H9 (cell line): ENCODE data around the gene GARRE1. TPM values are rescaled to one million over a fixed set of nuclear protein-coding genes. Genes with fewer than 3 reads are reported as not detected.
A peak's percentile ranks its signal among the peaks of the same experiment; 100 is the strongest.
"Not testable (repeated sequence)": the region's sequence is repeated elsewhere in the genome, so short reads cannot be mapped to it uniquely, and the experiment has no call there.

ENCODE experiments used
- DNase-seq: peaks from one replicate; pipeline ENCODE4 v3.0.0-alpha.2; 2017
- H2AFZ ChIP-seq: one replicate; pipeline ENCODE4 v1.6.1; 2013; ENCODE audit warnings: mild to moderate bottlenecking, low read length, control low read depth, moderate library complexity
- H2AK5ac ChIP-seq: 2 replicates; pipeline ENCODE4 v1.6.1; 2013; ENCODE audit warnings: low read length, control low read depth, mixed read lengths; ENCODE audit not compliant: insufficient read length
- H2BK120ac ChIP-seq: one replicate; pipeline ENCODE4 v1.6.1; 2013; ENCODE audit warnings: low read depth, mild to moderate bottlenecking, low read length, control low read depth, inconsistent platforms; ENCODE audit not compliant: poor library complexity, severe bottlenecking
- H2BK12ac ChIP-seq: 2 replicates; pipeline ENCODE4 v1.6.1; 2013; ENCODE audit warnings: low read length, control low read depth, mixed read lengths, low read depth; ENCODE audit not compliant: insufficient read length
- H2BK15ac ChIP-seq: 2 replicates; pipeline ENCODE4 v1.6.1; 2013; ENCODE audit warnings: low read depth, low read length, control low read depth
- H2BK20ac ChIP-seq: one replicate; pipeline ENCODE4 v1.6.1; 2013; ENCODE audit warnings: low read depth, mild to moderate bottlenecking, low read length, control low read depth, inconsistent platforms; ENCODE audit not compliant: poor library complexity, severe bottlenecking
- H2BK5ac ChIP-seq: 2 replicates; pipeline ENCODE4 v1.6.1; 2013; ENCODE audit warnings: low read length, control low read depth, mixed read lengths; ENCODE audit not compliant: insufficient read length
- H3K14ac ChIP-seq: 2 replicates; pipeline ENCODE4 v1.6.1; 2013; ENCODE audit warnings: low read length, control low read depth; ENCODE audit not compliant: insufficient read depth
- H3K18ac ChIP-seq: 2 replicates; pipeline ENCODE4 v1.6.1; 2013; ENCODE audit warnings: low read depth, mild to moderate bottlenecking, mixed read lengths, low read length, control low read depth; ENCODE audit not compliant: insufficient read length
- H3K23ac ChIP-seq: 2 replicates; pipeline ENCODE4 v1.6.1; 2013; ENCODE audit warnings: low read length, control low read depth, mixed read lengths, low read depth; ENCODE audit not compliant: insufficient read length
- H3K23me2 ChIP-seq: 2 replicates; pipeline ENCODE4 v1.6.1; 2013; ENCODE audit warnings: low read depth, mild to moderate bottlenecking, mixed read lengths, low read length, control low read depth; ENCODE audit not compliant: insufficient read length, poor library complexity, severe bottlenecking
- H3K27ac ChIP-seq: 2 replicates; pipeline ENCODE4 v1.5.1; 2013; ENCODE audit warnings: low read length, control low read depth, mixed read lengths, low read depth; ENCODE audit not compliant: insufficient read length
- H3K27me3 ChIP-seq: 2 replicates; pipeline ENCODE4 v1.6.1; 2013; ENCODE audit warnings: low read length, control low read depth, inconsistent platforms; ENCODE audit not compliant: insufficient read depth
- H3K4ac ChIP-seq: 2 replicates; pipeline ENCODE4 v1.6.1; 2013; ENCODE audit warnings: low read depth, mild to moderate bottlenecking, control low read depth, inconsistent platforms, low read length, moderate library complexity
- H3K4me1 ChIP-seq: 2 replicates; pipeline ENCODE4 v1.6.1; 2013; ENCODE audit warnings: low read length, control low read depth, inconsistent platforms; ENCODE audit not compliant: insufficient read depth
- H3K4me2 ChIP-seq: 2 replicates; pipeline ENCODE4 v1.6.1; 2013; ENCODE audit warnings: low read length, control low read depth, mixed read lengths; ENCODE audit not compliant: insufficient read length, insufficient read depth
- H3K56ac ChIP-seq: 2 replicates; pipeline ENCODE4 v1.6.1; 2013; ENCODE audit warnings: low read depth, mild to moderate bottlenecking, mixed read lengths, low read length, control low read depth; ENCODE audit not compliant: insufficient read length
- H3K79me1 ChIP-seq: 2 replicates; pipeline ENCODE4 v1.6.1; 2013; ENCODE audit warnings: low read depth, mild to moderate bottlenecking, moderate library complexity, low read length, control low read depth, inconsistent platforms; ENCODE audit not compliant: insufficient read depth, poor library complexity, severe bottlenecking
- H3K79me2 ChIP-seq: 2 replicates; pipeline ENCODE4 v1.6.1; 2013; ENCODE audit warnings: low read length, control low read depth, inconsistent platforms; ENCODE audit not compliant: insufficient read depth
- H3K9ac ChIP-seq: 2 replicates; pipeline ENCODE4 v1.6.1; 2013; ENCODE audit warnings: low read length, control low read depth, mixed read lengths; ENCODE audit not compliant: insufficient read length; ENCODE audit errors: extremely low read depth
- H3K9me3 ChIP-seq: one replicate; pipeline ENCODE4 v1.6.1; 2013; ENCODE audit warnings: low read depth, low read length, inconsistent platforms; ENCODE audit not compliant: control insufficient read depth
- H3T11ph ChIP-seq: one replicate; pipeline ENCODE4 v1.6.1; 2013; ENCODE audit warnings: mild to moderate bottlenecking, low read length, control low read depth, inconsistent platforms
- H4K20me1 ChIP-seq: one replicate; pipeline ENCODE4 v1.6.1; 2013; ENCODE audit not compliant: control insufficient read depth, insufficient read length, insufficient read depth
- H4K5ac ChIP-seq: 2 replicates; pipeline ENCODE4 v1.6.1; 2013; ENCODE audit warnings: low read depth, mild to moderate bottlenecking, mixed read lengths, low read length, control low read depth; ENCODE audit not compliant: insufficient read length
- H4K8ac ChIP-seq: replicated peaks from 2 replicates; pipeline ENCODE4 v1.6.1; 2013; ENCODE audit warnings: low read length, control low read depth, mixed read lengths, low read depth; ENCODE audit not compliant: insufficient read length
- H4K91ac ChIP-seq: 2 replicates; pipeline ENCODE4 v1.6.1; 2013; ENCODE audit warnings: low read depth, mild to moderate bottlenecking, moderate library complexity, mixed read lengths, low read length, control low read depth; ENCODE audit not compliant: insufficient read length
- H3K27ac Mint-ChIP-seq, 3 experiments: 2 replicates in 2 of 3; 3 replicates in 1 of 3; pipeline ENCODE4 v1.8.0; 2020 to 2021; ENCODE audit warnings: mixed read lengths in 3 of 3, mild to moderate bottlenecking in 1 of 3, moderate library complexity in 1 of 3
- H3K27me3 Mint-ChIP-seq: 2 replicates; pipeline ENCODE4 v1.8.0; 2021; ENCODE audit warnings: low read depth, mild to moderate bottlenecking, moderate library complexity, mixed read lengths
- H3K36me3 Mint-ChIP-seq, 3 experiments: 2 replicates in 2 of 3; 3 replicates in 1 of 3; pipeline ENCODE4 v1.8.0; 2020 to 2021; ENCODE audit warnings: low read depth in 3 of 3, mixed read lengths in 3 of 3; ENCODE audit not compliant: insufficient read depth in 1 of 3
- H3K4me1 Mint-ChIP-seq, 2 experiments: 2 replicates each; pipeline ENCODE4 v1.8.0; 2020; ENCODE audit warnings: mixed read lengths in 2 of 2
- H3K4me3 Mint-ChIP-seq, 2 experiments: 2 replicates in 1 of 2; 3 replicates in 1 of 2; pipeline ENCODE4 v1.8.0; 2020 to 2021; ENCODE audit warnings: mild to moderate bottlenecking in 2 of 2, mixed read lengths in 2 of 2, moderate library complexity in 1 of 2
- H3K9me3 Mint-ChIP-seq, 2 experiments: 2 replicates in 1 of 2; 3 replicates in 1 of 2; pipeline ENCODE4 v1.8.0; 2020; ENCODE audit warnings: mild to moderate bottlenecking in 2 of 2, mixed read lengths in 2 of 2, moderate library complexity in 1 of 2
- CTCF ChIP-seq: fragments of 200-600 bp; sonication (generic); conservative IDR thresholded peaks from 3 replicates; pipeline ENCODE4 v1.8.0; 2021; ENCODE audit warnings: antibody characterized with exemption, mild to moderate bottlenecking
- WGBS: extraction: QIAGEN DNeasy Blood & Tissue Kit; methylation state at CpG from one replicate; pipeline ENCODE4 v1.1.7; 2013; ENCODE audit warnings: missing lambda C conversion rate, low lambda C conversion rate, mixed read lengths; ENCODE audit not compliant: insufficient read length; ENCODE audit errors: extremely low coverage; 5-methylcytosine and 5-hydroxymethylcytosine counted together
- total RNA-seq: library from RNA; stranded (reverse); gene quantifications from 2 replicates; pipeline ENCODE4 v1.2.1, GENCODE V29; 2021

The GARRE1 gene
- total RNA-seq, 1 experiment from 2014 or later = 24.1 TPM

GRCh38 chr19:34241513-34242337, 12.6 kb upstream of the GARRE1 start:
- Histone ChIP-seq H3K27me3 (no peaks in the 10 kb centered on the region), H3K9ac (no peak overlapping the region), H4K8ac (no peak overlapping the region), H2BK120ac (no peak overlapping the region), H2AFZ (no peak overlapping the region), H3K79me1 (no peaks in the 10 kb centered on the region), H3K27ac (no peak overlapping the region), H2BK20ac (no peak overlapping the region), H2BK12ac (no peak overlapping the region), H2AK5ac (no peak overlapping the region), H3K4me1 (no peaks in the 10 kb centered on the region), H3K56ac (no peak overlapping the region), H2BK5ac (no peak overlapping the region), H2BK15ac (no peak overlapping the region), H4K5ac (no peak overlapping the region), H3T11ph (no peak overlapping the region), H3K14ac (no peak overlapping the region), H3K79me2 (no peaks in the 10 kb centered on the region), H4K20me1 (no peaks in the 10 kb centered on the region), H4K91ac (no peak overlapping the region), H3K4me2 (no peak overlapping the region), H3K4ac (no peak overlapping the region), H3K23ac (no peak overlapping the region), H3K9me3 (no peaks in the 10 kb centered on the region), H3K23me2 (no peaks in the 10 kb centered on the region), H3K18ac (no peak overlapping the region)
- peak; percentile 85 for TF ChIP-seq CTCF
- H3K4me3 Mint-ChIP-seq = no peak overlapping the region; a peak in 2 of 5 replicates
- H3K36me3 Mint-ChIP-seq = 0 out of 7 replicates have a peak, but pooled peaks cover 0 to 2% (median 0%) of the 10 kb centered on the region in 3 experiments
- H3K9me3 Mint-ChIP-seq = no peaks in the 10 kb centered on the region
- H3K27ac Mint-ChIP-seq = peak overlapping the region in 2 of 3 experiments; percentile 54 to 57; a peak in 2 of 7 replicates
- H3K27me3 Mint-ChIP-seq = no peaks in the 10 kb centered on the region
- peak; percentile 92 for DNase-seq
- H3K4me1 Mint-ChIP-seq = peaks cover 16 to 30% of the 10 kb centered on the region in 2 experiments
- WGBS = no CpG with 5 or more reads among the region's 13 CpGs

GRCh38 chr19:34243138-34243875, 11.0 kb upstream of the GARRE1 start:
- H3K9me3 Mint-ChIP-seq, H4K8ac ChIP-seq, H2BK5ac ChIP-seq, H2BK15ac ChIP-seq, H3K9me3 ChIP-seq, H3K4me2 ChIP-seq, H4K20me1 ChIP-seq, H2AFZ ChIP-seq, H2BK12ac ChIP-seq, H3K27ac Mint-ChIP-seq, H3K9ac ChIP-seq, DNase-seq, H3K79me1 ChIP-seq, H2BK20ac ChIP-seq, H3K79me2 ChIP-seq, H2BK120ac ChIP-seq, H2AK5ac ChIP-seq, H3K23ac ChIP-seq, H3K27ac ChIP-seq, H3K23me2 ChIP-seq, H3K56ac ChIP-seq, H3K4ac ChIP-seq, H3K18ac ChIP-seq, H3K14ac ChIP-seq, H3K4me1 ChIP-seq, H4K91ac ChIP-seq, H4K5ac ChIP-seq, H3T11ph ChIP-seq, H3K4me3 Mint-ChIP-seq, H3K27me3 Mint-ChIP-seq, H3K36me3 Mint-ChIP-seq, H3K27me3 ChIP-seq: not testable (repeated sequence)
- WGBS = no CpG with 5 or more reads among the region's 10 CpGs
- peaks cover 7 to 24% of the 10 kb centered on the region in 2 experiments for H3K4me1 Mint-ChIP-seq
